GM19193 (cell line): Measurements from ENCODE around the gene PRPSAP1.

Source experiments
- POLR2A ChIP-seq: IDR thresholded peaks from 4 replicates; pipeline ENCODE4 v1.6.1; 2011; ENCODE audit not compliant: insufficient read depth, insufficient read length; ENCODE audit errors: extremely low read depth

The PRPSAP1 gene

GRCh38 chr17:76271669-76272540 lies 81.8 kb downstream of the PRPSAP1 start:
- peak; percentile 95 for TF ChIP-seq POLR2A

GRCh38 chr17:76270770-76271668 lies 82.7 kb downstream of the PRPSAP1 start:
- peak; percentile 69 for TF ChIP-seq POLR2A

- TF ChIP-seq POLR2A: no peak
Observed at GRCh38 chr17:76270127-76270592, 83.6 kb downstream of the PRPSAP1 start.

GRCh38 chr17:76268991-76269981 lies 84.4 kb downstream of the PRPSAP1 start:
- TF ChIP-seq POLR2A: peak; percentile 65

- peak; percentile 86 for TF ChIP-seq POLR2A
Observed at GRCh38 chr17:76268015-76268749, 85.5 kb downstream of the PRPSAP1 start.

- TF ChIP-seq POLR2A: peak; percentile 31
Observed at GRCh38 chr17:76267051-76267576, 86.6 kb downstream of the PRPSAP1 start.

GRCh38 chr17:76266244-76266938 lies 87.3 kb downstream of the PRPSAP1 start:
- peak; percentile 36 for TF ChIP-seq POLR2A

GRCh38 chr17:76265624-76266243 lies 88.0 kb downstream of the PRPSAP1 start:
- TF ChIP-seq POLR2A: peak; percentile 6

GRCh38 chr17:76264755-76265623 lies 88.7 kb downstream of the PRPSAP1 start, which contains the start of gene UBALD2:
Gene UBALD2, plus strand, starts transcription at chr17:76265348. Its CDS starts 158 bp downstream, at chr17:76265506.
- TF ChIP-seq POLR2A: peak; percentile 90

- no peak for TF ChIP-seq POLR2A
Observed at GRCh38 chr17:76264425-76264754, 89.3 kb downstream of the PRPSAP1 start.

GRCh38 chr17:76263896-76264295 lies 89.8 kb downstream of the PRPSAP1 start:
- peak; percentile 23 for TF ChIP-seq POLR2A
